Central memory CD8-positive, alpha-beta T cell (primary cell): ENCODE measurements around the gene LRRC36.

ENCODE experiments used
- ATAC-seq: fragments of 150-1000 bp; cut with Tn5 transposase; replicated peaks from 2 replicates; pipeline ENCODE4 v1.10.0; 2022; ENCODE audit warnings: mild to moderate bottlenecking, moderate FRiP score, moderate number of reproducible peaks; ENCODE audit not compliant: poor library complexity, severe bottlenecking; ENCODE audit errors: extremely low read depth
- DNase-seq, 2 donors: peaks; one replicate each; pipeline ENCODE4 v3.0.0; 2021; ENCODE audit warnings: low spot score in 2 of 2
- H3K27ac Mint-ChIP-seq: one replicate; pipeline ENCODE4 v1.8.0; 2022; ENCODE audit warnings: low read depth, mild to moderate bottlenecking, moderate library complexity, mixed read lengths
- H3K27me3 Mint-ChIP-seq: one replicate; pipeline ENCODE4 v1.8.0; 2022; ENCODE audit warnings: mixed read lengths
- H3K36me3 Mint-ChIP-seq: one replicate; pipeline ENCODE4 v1.8.0; 2022; ENCODE audit warnings: mild to moderate bottlenecking, moderate library complexity, mixed read lengths; ENCODE audit not compliant: insufficient read depth
- H3K4me1 Mint-ChIP-seq: one replicate; pipeline ENCODE4 v1.8.0; 2022; ENCODE audit warnings: mixed read lengths
- H3K4me3 Mint-ChIP-seq: one replicate; pipeline ENCODE4 v1.8.0; 2022; ENCODE audit warnings: mild to moderate bottlenecking, moderate library complexity, mixed read lengths
- H3K9me3 Mint-ChIP-seq: one replicate; pipeline ENCODE4 v1.8.0; 2022; ENCODE audit warnings: mixed read lengths

LRRC36 gene

GRCh38 chr16:67283826-67284555, 42.6 kb upstream of the LRRC36 start:
- no peaks in the 10 kb centered on the region for H3K4me1 Mint-ChIP-seq
- no peaks in the 10 kb centered on the region for H3K9me3 Mint-ChIP-seq
- ATAC-seq (no peak), DNase-seq (no peak)
- H3K27me3 Mint-ChIP-seq = no peaks in the 10 kb centered on the region
- H3K27ac Mint-ChIP-seq = peak overlapping the region; percentile 1
- H3K4me3 Mint-ChIP-seq = no peak overlapping the region
- H3K36me3 Mint-ChIP-seq = no peaks in the 10 kb centered on the region

GRCh38 chr16:67284699-67285646, 41.6 kb upstream of the LRRC36 start:
- Mint-ChIP-seq H3K4me3 (no peak overlapping the region), H3K9me3 (no peaks in the 10 kb centered on the region), H3K4me1 (peaks cover 8% of the 10 kb centered on the region), H3K27ac (no peak overlapping the region), H3K27me3 (no peaks in the 10 kb centered on the region), H3K36me3 (no peaks in the 10 kb centered on the region)
- ATAC-seq = no peak
- DNase-seq = no peak

GRCh38 chr16:67286441-67287235, 40.0 kb upstream of the LRRC36 start:
- H3K27me3 Mint-ChIP-seq = no peaks in the 10 kb centered on the region
- peak overlapping the region; percentile 33 for H3K27ac Mint-ChIP-seq
- ATAC-seq = no peak

GRCh38 chr16:67287960-67288359, 38.7 kb upstream of the LRRC36 start:
- DNase-seq = no peak
- Mint-ChIP-seq H3K9me3 (no peaks in the 10 kb centered on the region), H3K4me3 (no peak overlapping the region)

More at GRCh38 chr16:67286441-67287235, 40.0 kb upstream of the LRRC36 start:
- no peaks in the 10 kb centered on the region for H3K9me3 Mint-ChIP-seq
- H3K4me1 Mint-ChIP-seq = peaks cover 16% of the 10 kb centered on the region
- DNase-seq = no peak
- H3K4me3 Mint-ChIP-seq = no peak overlapping the region
- no peaks in the 10 kb centered on the region for H3K36me3 Mint-ChIP-seq

GRCh38 chr16:67291461-67291860, 35.2 kb upstream of the LRRC36 start:
- no peaks in the 10 kb centered on the region for H3K36me3 Mint-ChIP-seq
- H3K4me3 Mint-ChIP-seq = no peak overlapping the region
- H3K4me1 Mint-ChIP-seq = peaks cover 16% of the 10 kb centered on the region
- ATAC-seq (no peak), DNase-seq (no peak)
- no peaks in the 10 kb centered on the region for H3K9me3 Mint-ChIP-seq
- no peak overlapping the region for H3K27ac Mint-ChIP-seq
- no peaks in the 10 kb centered on the region for H3K27me3 Mint-ChIP-seq

More at GRCh38 chr16:67287960-67288359, 38.7 kb upstream of the LRRC36 start:
- Mint-ChIP-seq H3K27ac (no peak overlapping the region), H3K27me3 (no peaks in the 10 kb centered on the region), H3K4me1 (peaks cover 16% of the 10 kb centered on the region), H3K36me3 (no peaks in the 10 kb centered on the region)
- no peak for ATAC-seq

- no peak for DNase-seq
- Mint-ChIP-seq H3K27me3 (no peaks in the 10 kb centered on the region), H3K27ac (no peak overlapping the region), H3K4me1 (peaks cover 16% of the 10 kb centered on the region), H3K36me3 (no peaks in the 10 kb centered on the region), H3K9me3 (no peaks in the 10 kb centered on the region), H3K4me3 (no peak overlapping the region)
- no peak for ATAC-seq
These were observed 32.4 kb upstream of the LRRC36 start for GRCh38 chr16:67294171-67294757.

- ATAC-seq = no peak
- H3K36me3 Mint-ChIP-seq = no peaks in the 10 kb centered on the region
- peaks cover 9% of the 10 kb centered on the region for H3K4me1 Mint-ChIP-seq
- no peak overlapping the region for H3K4me3 Mint-ChIP-seq
- no peak overlapping the region for H3K27ac Mint-ChIP-seq
- no peaks in the 10 kb centered on the region for H3K9me3 Mint-ChIP-seq
- DNase-seq = no peak
- H3K27me3 Mint-ChIP-seq = no peaks in the 10 kb centered on the region
These were observed 31.7 kb upstream of the LRRC36 start for GRCh38 chr16:67294938-67295361.

- Mint-ChIP-seq H3K9me3 (no peaks in the 10 kb centered on the region), H3K27me3 (peaks cover 8% of the 10 kb centered on the region), H3K4me3 (no peak overlapping the region), H3K36me3 (no peaks in the 10 kb centered on the region), H3K27ac (no peak overlapping the region), H3K4me1 (no peaks in the 10 kb centered on the region)
- DNase-seq (no peak), ATAC-seq (no peak)
These were observed 30.2 kb upstream of the LRRC36 start for GRCh38 chr16:67296420-67296819.

- Mint-ChIP-seq H3K9me3 (no peaks in the 10 kb centered on the region), H3K27ac (no peak overlapping the region), H3K36me3 (no peaks in the 10 kb centered on the region), H3K4me3 (no peak overlapping the region), H3K27me3 (peaks cover 8% of the 10 kb centered on the region), H3K4me1 (no peaks in the 10 kb centered on the region)
- DNase-seq = no peak
- no peak for ATAC-seq
These were observed 28.3 kb upstream of the LRRC36 start for GRCh38 chr16:67298277-67298676.

GRCh38 chr16:67299269-67299668, 27.3 kb upstream of the LRRC36 start:
- Mint-ChIP-seq H3K4me3 (no peak overlapping the region), H3K36me3 (no peaks in the 10 kb centered on the region), H3K4me1 (no peaks in the 10 kb centered on the region), H3K9me3 (no peaks in the 10 kb centered on the region), H3K27me3 (peaks cover 8% of the 10 kb centered on the region), H3K27ac (no peak overlapping the region)
- no peak for DNase-seq
- no peak for ATAC-seq

- Mint-ChIP-seq H3K4me3 (no peak overlapping the region), H3K9me3 (no peaks in the 10 kb centered on the region), H3K36me3 (no peaks in the 10 kb centered on the region), H3K27ac (no peak overlapping the region), H3K4me1 (no peaks in the 10 kb centered on the region), H3K27me3 (peaks cover 8% of the 10 kb centered on the region)
- DNase-seq = no peak
- ATAC-seq = no peak
These were observed 25.4 kb upstream of the LRRC36 start for GRCh38 chr16:67301080-67301782.
